Kidney (tissue), 14 donors: ENCODE results near the gene NKG7. TPM values are rescaled to one million over a fixed set of nuclear protein-coding genes. Genes with fewer than 3 reads are reported as not detected.
A peak's percentile ranks its signal among the peaks of the same experiment; 100 is the strongest.
"Not testable (repeated sequence)": the region's sequence is repeated elsewhere in the genome, so short reads cannot be mapped to it uniquely, and the experiment has no call there.

Source experiments
- DNase-seq, 5 donors: peaks; one replicate each; pipeline ENCODE4 v3.0.0-alpha.2; 2013 to 2020
- FAIRE-seq: peaks from 2 replicates; lab custom pipeline; 2012; peaks lifted over from hg19 to GRCh38; lab: Jason Lieb, UNC
- H3K27ac ChIP-seq, 2 donors: one replicate each; pipeline ENCODE4 v1.7.0; 2013; ENCODE audit warnings: low read depth in 2 of 2, low read length in 2 of 2, inconsistent platforms in 1 of 2
- H3K27me3 ChIP-seq: one replicate; pipeline ENCODE4 v1.7.1; 2013; ENCODE audit warnings: low read length, inconsistent platforms; ENCODE audit not compliant: control insufficient read depth, insufficient read depth
- H3K36me3 ChIP-seq, 3 donors: one replicate each; pipeline versions ENCODE4 v1.7.0 to v1.7.1; 2013; ENCODE audit warnings: low read length in 3 of 3, control low read depth in 1 of 3, inconsistent platforms in 1 of 3; ENCODE audit not compliant: insufficient read depth in 3 of 3, control insufficient read depth in 2 of 3
- H3K4me1 ChIP-seq, 3 donors: one replicate each; pipeline versions ENCODE4 v1.7.0 to v1.7.1; 2013; ENCODE audit warnings: low read length in 3 of 3, inconsistent platforms in 1 of 3, low read depth in 1 of 3; ENCODE audit not compliant: control insufficient read depth in 2 of 3, insufficient read depth in 2 of 3
- H3K4me3 ChIP-seq, 3 donors: one replicate each; pipeline versions ENCODE4 v1.7.0 to v1.8.1; 2013; ENCODE audit warnings: low read length in 3 of 3, control low read depth in 1 of 3, inconsistent platforms in 1 of 3
- H3K9ac ChIP-seq, 3 donors: one replicate each; pipeline versions ENCODE4 v1.7.0 to v1.7.1; 2013; ENCODE audit warnings: low read length in 3 of 3, control low read depth in 1 of 3, inconsistent platforms in 1 of 3
- H3K9me3 ChIP-seq, 3 donors: one replicate each; pipeline versions ENCODE4 v1.7.0 to v1.7.1; 2013; ENCODE audit warnings: low read length in 3 of 3, control low read depth in 1 of 3, inconsistent platforms in 1 of 3; ENCODE audit not compliant: control insufficient read depth in 2 of 3, insufficient read depth in 1 of 3
- CTCF ChIP-seq: IDR thresholded peaks from 3 replicates; pipeline ENCODE4 v1.5.1; 2012; ENCODE audit warnings: mild to moderate bottlenecking, moderate library complexity, borderline replicate concordance; ENCODE audit not compliant: insufficient read depth; ENCODE audit errors: extremely low read depth
- intact Hi-C: fragments of 100-400 bp; cut with DNase I; formaldehyde crosslinking; loops from one replicate; pipeline ENCODE4 v1.11.1; 2022
- polyA plus RNA-seq: library from polyadenylated mRNA; stranded (reverse); fragments of 350-450 nt; fragmentation: Illumina TruSeq; extraction: RNeasy Lipid Tissue Mini Kit (QIAGEN cat#74804); gene quantifications from one replicate; pipeline ENCODE4 v1.2.3, GENCODE V29; 2014; ENCODE audit warnings: low read depth, low replicate concordance; ENCODE audit not compliant: insufficient read depth
- total RNA-seq: library from RNA; stranded (reverse); fragmentation: NEBNext Ultra II Directional; extraction: Animal tissue kit (Norgen Biotek cat#: 25700); gene quantifications from one replicate; pipeline ENCODE4 v1.2.1, GENCODE V29; 2021
- donor health status: control.
- donor health status: control.
- donor health status: control.
- donor health status: control.
- donor health status: control.
- donor health status: DM: yes; HTN: yes; CAD: no.
- donor health status: Normal renal cell carcinoma (clear cell type).

Gene NKG7
- total and polyA plus RNA-seq, 2 donors from 2014 or later = 3.5 to 7.9 TPM

GRCh38 chr19:51418707-51419106, 46.3 kb upstream of the NKG7 start:
- no peaks in the 10 kb centered on the region for H3K27me3 ChIP-seq
- no peak overlapping the region for H3K27ac ChIP-seq
- no peak for FAIRE-seq

DNA sequence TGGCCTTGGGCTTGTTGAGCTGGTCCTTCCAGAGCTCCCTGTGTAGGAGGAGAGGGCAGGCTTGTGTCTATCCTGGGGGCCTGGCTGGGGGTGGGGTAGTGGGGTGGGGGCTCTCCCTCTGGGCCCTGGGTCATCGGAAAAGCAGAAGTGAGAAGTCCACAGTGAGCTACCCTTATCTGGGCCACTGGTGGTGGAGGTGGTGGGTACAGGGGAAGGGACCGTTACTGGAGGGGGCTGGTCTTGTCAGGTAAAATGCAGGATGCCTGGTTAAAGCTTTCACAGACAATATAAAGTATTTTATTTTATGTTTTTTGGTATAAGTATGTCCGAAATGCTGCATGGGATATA, 45.3 kb upstream of the NKG7 start:
- DNase-seq = peak in 1 of 5 donors; percentile 3
- H3K4me1 ChIP-seq = no peaks in the 10 kb centered on the region
- no peak overlapping the region for H3K9ac ChIP-seq
- no peak for FAIRE-seq
- H3K27ac ChIP-seq = no peak overlapping the region
- no peak for TF ChIP-seq CTCF
- intact Hi-C loops = no loop called here
- H3K9me3 ChIP-seq = no peaks in the 10 kb centered on the region
- no peaks in the 10 kb centered on the region for H3K36me3 ChIP-seq
- H3K4me3 ChIP-seq = no peak overlapping the region
- no peaks in the 10 kb centered on the region for H3K27me3 ChIP-seq

More at GRCh38 chr19:51418707-51419106, 46.3 kb upstream of the NKG7 start:
- Histone ChIP-seq H3K9ac (no peak overlapping the region), H3K4me3 (no peak overlapping the region), H3K9me3 (no peaks in the 10 kb centered on the region), H3K36me3 (no peaks in the 10 kb centered on the region), H3K4me1 (no peaks in the 10 kb centered on the region)
- intact Hi-C loops = no loop called here
- no peak for TF ChIP-seq CTCF
- DNase-seq = no peak

GRCh38 chr19:51417107-51417809, 44.8 kb upstream of the NKG7 start, which contains the start of gene SIGLEC10:
Gene SIGLEC10 (minus strand): TSS chr19:51417642. CDS start chr19:51417581, 61 bp downstream.
- H3K27me3 ChIP-seq = no peaks in the 10 kb centered on the region
- no peak within 1 kb of the TSS for H3K4me3 ChIP-seq
- H3K4me1 ChIP-seq = no peaks in the 10 kb centered on the region
- TF ChIP-seq CTCF = no peak
- intact Hi-C loops = no loop called here
- H3K27ac ChIP-seq = no peak within 1 kb of the TSS
- no peaks in the 10 kb centered on the region for H3K36me3 ChIP-seq
- no peak within 1 kb of the TSS for H3K9ac ChIP-seq
- no peaks in the 10 kb centered on the region for H3K9me3 ChIP-seq
- DNase-seq (peak in 1 of 5 donors; percentile 80), FAIRE-seq (no peak)

DNA sequence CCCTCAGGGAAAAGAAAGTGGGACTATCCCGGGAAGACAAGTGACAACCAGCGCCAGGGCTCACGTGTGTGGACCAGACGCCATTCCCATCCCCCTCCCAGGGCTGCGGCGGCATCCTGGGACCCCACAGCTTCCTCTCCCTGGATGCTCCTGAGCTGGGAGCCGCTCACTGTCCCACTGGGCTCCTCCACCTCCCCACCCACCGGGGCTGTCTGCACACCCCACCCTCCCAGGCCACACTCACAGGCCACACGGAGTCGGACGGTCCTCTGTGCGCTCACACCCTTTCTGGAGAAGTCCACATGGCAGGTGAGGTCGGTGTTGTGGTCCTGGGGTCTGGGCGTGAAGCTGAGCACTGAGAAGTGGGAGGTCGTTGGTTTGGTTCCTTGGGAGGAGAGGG, 44.0 kb upstream of the NKG7 start:
- peak in 1 of 5 donors; percentile 66 for DNase-seq
- H3K4me1 ChIP-seq, H3K4me3 ChIP-seq, FAIRE-seq, H3K27ac ChIP-seq, H3K9ac ChIP-seq, H3K9me3 ChIP-seq, H3K36me3 ChIP-seq, H3K27me3 ChIP-seq, intact Hi-C loops: not testable (repeated sequence)
